Measurements from ENCODE around the gene NEDD4L.

The NEDD4L gene

GRCh38 chr18:58146099-58146498, 102.1 kb downstream of the NEDD4L start:
- Histone ChIP-seq H3K4me3 (ENCODE audit: low read depth, low read length) (no peak overlapping the region), H3K27ac (no peak overlapping the region), H3K36me3 (replicated peaks) (no peaks in the 10 kb centered on the region), H3K27me3 (replicated peaks) (no peaks in the 10 kb centered on the region)
- in situ Hi-C loops (cut with HindIII; ENCODE audit: low pct_ligation_motif_present, low sequenced_read_pairs): no loop called here
- no peak for TF ChIP-seq CTCF (IDR thresholded peaks at IDR 0.05; ENCODE audit: low read depth, low read length, missing control alignments)
- no peak for DNase-seq

GRCh38 chr18:58148954-58149471, 105.0 kb downstream of the NEDD4L start:
- H3K27me3 ChIP-seq (replicated peaks): no peaks in the 10 kb centered on the region
- no peak for DNase-seq
- H3K36me3 ChIP-seq (replicated peaks): no peaks in the 10 kb centered on the region
- no peak overlapping the region for H3K4me3 ChIP-seq (ENCODE audit: low read depth, low read length)
- no peak for TF ChIP-seq CTCF (IDR thresholded peaks at IDR 0.05; ENCODE audit: low read depth, low read length, missing control alignments)
- in situ Hi-C loops (cut with HindIII; ENCODE audit: low pct_ligation_motif_present, low sequenced_read_pairs): no loop called here
- no peak overlapping the region for H3K27ac ChIP-seq

- Histone ChIP-seq H3K27me3 (replicated peaks) (no peaks in the 10 kb centered on the region), H3K36me3 (replicated peaks) (no peaks in the 10 kb centered on the region), H3K27ac (no peak overlapping the region), H3K4me3 (ENCODE audit: low read depth, low read length) (no peak overlapping the region)
- in situ Hi-C loops (cut with HindIII; ENCODE audit: low pct_ligation_motif_present, low sequenced_read_pairs): no loop called here
- no peak for TF ChIP-seq CTCF (IDR thresholded peaks at IDR 0.05; ENCODE audit: low read depth, low read length, missing control alignments)
- DNase-seq: no peak
Measured at GRCh38 chr18:58150772-58151171, 106.7 kb downstream of the NEDD4L start.

GRCh38 chr18:58152216-58152615, 108.2 kb downstream of the NEDD4L start:
- TF ChIP-seq CTCF (IDR thresholded peaks at IDR 0.05; ENCODE audit: low read depth, low read length, missing control alignments): no peak
- no peak overlapping the region for H3K27ac ChIP-seq
- H3K36me3 ChIP-seq (replicated peaks): no peaks in the 10 kb centered on the region
- no peak overlapping the region for H3K4me3 ChIP-seq (ENCODE audit: low read depth, low read length)
- in situ Hi-C loops (cut with HindIII; ENCODE audit: low pct_ligation_motif_present, low sequenced_read_pairs): no loop called here
- DNase-seq: no peak
- no peaks in the 10 kb centered on the region for H3K27me3 ChIP-seq (replicated peaks)

GRCh38 chr18:58152891-58153290, 108.9 kb downstream of the NEDD4L start:
- H3K27ac ChIP-seq: no peak overlapping the region
- no peak for TF ChIP-seq CTCF (IDR thresholded peaks at IDR 0.05; ENCODE audit: low read depth, low read length, missing control alignments)
- no peaks in the 10 kb centered on the region for H3K36me3 ChIP-seq (replicated peaks)
- no peaks in the 10 kb centered on the region for H3K27me3 ChIP-seq (replicated peaks)
- no peak for DNase-seq
- in situ Hi-C loops (cut with HindIII; ENCODE audit: low pct_ligation_motif_present, low sequenced_read_pairs): no loop called here
- H3K4me3 ChIP-seq (ENCODE audit: low read depth, low read length): no peak overlapping the region

- Histone ChIP-seq H3K36me3 (replicated peaks) (no peaks in the 10 kb centered on the region), H3K27ac (no peak overlapping the region), H3K4me3 (ENCODE audit: low read depth, low read length) (no peak overlapping the region), H3K27me3 (replicated peaks) (no peaks in the 10 kb centered on the region)
- in situ Hi-C loops (cut with HindIII; ENCODE audit: low pct_ligation_motif_present, low sequenced_read_pairs): no loop called here
- TF ChIP-seq CTCF (IDR thresholded peaks at IDR 0.05; ENCODE audit: low read depth, low read length, missing control alignments): no peak
- DNase-seq: no peak
Measured at GRCh38 chr18:58156516-58156915, 112.5 kb downstream of the NEDD4L start.

All from brain microvascular endothelial cell (primary cell).